Transverse colon (tissue), 4 donors: ENCODE data around the gene ARIH2. TPM values are rescaled to one million over a fixed set of nuclear protein-coding genes. Genes with fewer than 3 reads are reported as not detected.

Source experiments
- DNase-seq: peaks from one replicate; pipeline ENCODE4 v3.0.0-alpha.2; 2019
- H3K27ac ChIP-seq, 4 donors: fragments of 200-600 bp; sonication (generic); 2 replicates each; pipeline ENCODE4 v1.5.1; 2016 to 2018; ENCODE audit warnings: inconsistent platforms in 4 of 4
- H3K27me3 ChIP-seq: fragments of 200-600 bp; sonication (generic); 2 replicates; pipeline ENCODE4 v1.5.1; 2017; ENCODE audit warnings: inconsistent platforms
- H3K36me3 ChIP-seq, 4 donors: fragments of 200-600 bp; sonication (generic); 2 replicates each; pipeline ENCODE4 v1.5.1; 2017 to 2019; ENCODE audit warnings: inconsistent platforms in 4 of 4
- H3K4me1 ChIP-seq, 4 donors: fragments of 200-600 bp; sonication (generic); 2 replicates each; pipeline ENCODE4 v1.5.1; 2017 to 2020; ENCODE audit warnings: inconsistent platforms in 4 of 4
- H3K4me3 ChIP-seq, 4 donors: fragments of 200-600 bp; sonication (generic); 1 replicate in 1 of 4; 2 replicates in 3 of 4; pipeline versions ENCODE4 v1.5.1 to v1.6.1; 2017 to 2019; ENCODE audit warnings: inconsistent platforms in 4 of 4
- H3K9me3 ChIP-seq, 2 donors: fragments of 200-600 bp; sonication (generic); 2 replicates each; pipeline ENCODE4 v1.5.1; 2017 to 2019; ENCODE audit warnings: inconsistent platforms in 2 of 2
- CTCF ChIP-seq, 5 experiments: fragments of 200-600 bp in 3 of 5; fragments of 450-650 bp in 2 of 5; sonication (generic) in 3 of 5; IDR thresholded peaks; 1 replicate in 2 of 5; 2 replicates in 3 of 5; pipeline ENCODE4 v1.5.1; 2016 to 2017; ENCODE audit warnings: antibody characterized with exemption in 5 of 5, inconsistent platforms in 3 of 5, mild to moderate bottlenecking in 2 of 5, moderate library complexity in 1 of 5
- EP300 ChIP-seq: sonication (generic); formaldehyde crosslinking; IDR thresholded peaks from one replicate; pipeline ENCODE4 v1.6.1; 2017; ENCODE audit warnings: antibody characterized with exemption, low read depth
- POLR2A ChIP-seq: fragments of 450-650 bp; IDR thresholded peaks from one replicate; pipeline ENCODE4 v1.6.1; 2016; ENCODE audit warnings: antibody characterized with exemption, mild to moderate bottlenecking, moderate library complexity
- POLR2AphosphoS5 ChIP-seq, 3 donors: sonication (generic); formaldehyde crosslinking; IDR thresholded peaks; one replicate each; pipeline ENCODE4 v1.6.1; 2016; ENCODE audit warnings: antibody characterized with exemption in 3 of 3
- WGBS, 2 donors: methylation state at CpG; one replicate each; pipeline ENCODE4 v1.1.5; 2018; ENCODE audit warnings: low coverage in 1 of 2; 5-methylcytosine and 5-hydroxymethylcytosine counted together
- in situ Hi-C, 4 donors: fragments of 200-750 bp; cut with MboI; loops; one replicate each; pipeline versions ENCODE4 v1.15.0 to v1.15.1; 2017; ENCODE audit warnings: low sequenced_read_pairs in 3 of 4, low pct_ligation_motif_present in 1 of 4, low pct_unique_long_range_greater_than_20kb in 1 of 4
- intact Hi-C: fragments of 100-400 bp; cut with DNase I; formaldehyde crosslinking; loops from one replicate; pipeline ENCODE4 v1.15.1; 2023; ENCODE audit warnings: low total_unique reads
- total RNA-seq, 4 donors: library from RNA; depleted of rRNA; stranded (reverse); fragments of >200 nt; gene quantifications; one replicate each; pipeline ENCODE4 v1.1.0, GENCODE V29; 2016

Gene ARIH2
- total RNA-seq, 4 donors from 2014 or later: 82.6 to 269 (median 115) TPM

- peak; percentile 73 for DNase-seq
- Histone ChIP-seq H3K36me3 (peaks cover 0 to 12% (median 5%) of the 10 kb centered on the region in 4 donors), H3K4me1 (peaks cover 17 to 45% (median 33%) of the 10 kb centered on the region in 4 donors), H3K9me3 (no peaks in the 10 kb centered on the region), H3K27me3 (no peaks in the 10 kb centered on the region), H3K27ac (peak within 1 kb of the TSS; percentile 99 to 100 (median 100)), H3K4me3 (peak within 1 kb of the TSS; percentile 54 to 93 (median 82))
- TF ChIP-seq POLR2AphosphoS5 (IDR thresholded peaks at IDR 0.05) (peak; percentile 46 to 77 (median 77)), POLR2A (peak; percentile 73), EP300 (no peak)
- in situ Hi-C loops (no loop called here), intact Hi-C loops (loop anchor here (2.0 kb wide), 1 partner anchor 77 kb away; the partner anchor contains the start of gene QRICH1)
- WGBS, 2 donors: 1% methylated on average over 52 of the region's 85 CpGs; no CpG with 5 or more reads in 1 of the 2 donors
Observed at GRCh38 chr3:49017971-49018706, 99.5 kb downstream of the ARIH2 start, which contains the start of gene DALRD3. TSS of gene DALRD3 (minus strand) at chr3:49018580. CDS start at chr3:49018564, 16 bp downstream.

- intact Hi-C loops (loop anchor here (1.0 to 2.0 kb wide), 2 partner anchors 47 to 76 kb away; partner anchors contain the start of gene QRICH1), in situ Hi-C loops (no loop called here)
- no peak for DNase-seq
- peak overlapping the region; percentile 54 to 83 (median 74) for H3K4me3 ChIP-seq
- no peak for TF ChIP-seq CTCF (IDR thresholded peaks at IDR 0.05)
- no peak for TF ChIP-seq POLR2A
- TF ChIP-seq POLR2AphosphoS5 (IDR thresholded peaks at IDR 0.05): no peak
- no peak for TF ChIP-seq EP300
- H3K27ac ChIP-seq: peak overlapping the region; percentile 99 to 100 (median 100)
- 1 to 2% methylated on average over 9 to 18 of the region's 18 CpGs for WGBS, 2 donors
- no peaks in the 10 kb centered on the region for H3K27me3 ChIP-seq
- H3K36me3 ChIP-seq: peaks cover 0 to 12% (median 5%) of the 10 kb centered on the region in 4 donors
- H3K9me3 ChIP-seq: no peaks in the 10 kb centered on the region
- peaks cover 19 to 48% (median 37%) of the 10 kb centered on the region in 4 donors for H3K4me1 ChIP-seq
Observed at GRCh38 chr3:49018707-49019006, 100.0 kb downstream of the ARIH2 start.

- Histone ChIP-seq H3K4me3 (peak overlapping the region in 3 of 4 donors; percentile 70 to 93 (median 82)), H3K27me3 (no peaks in the 10 kb centered on the region), H3K4me1 (peaks cover 19 to 48% (median 37%) of the 10 kb centered on the region in 4 donors), H3K36me3 (peaks cover 0 to 17% (median 3%) of the 10 kb centered on the region in 4 donors), H3K9me3 (no peaks in the 10 kb centered on the region), H3K27ac (peak overlapping the region; percentile 99 to 100 (median 100))
- 28% methylated on average over 12 of the region's 12 CpGs; no CpG with 5 or more reads in 1 of the 2 donors for WGBS, 2 donors
- no peak for TF ChIP-seq POLR2AphosphoS5 (IDR thresholded peaks at IDR 0.05)
- no peak for TF ChIP-seq EP300
- no peak for TF ChIP-seq POLR2A
- no peak for TF ChIP-seq CTCF (IDR thresholded peaks at IDR 0.05)
- in situ Hi-C loops: no loop called here
- intact Hi-C loops: loop anchor here (1.0 to 2.0 kb wide), 3 partner anchors 13 to 75 kb away; partner anchors contain the start of genes QRICH1 and WDR6
- peak; percentile 30 for DNase-seq
Observed at GRCh38 chr3:49019941-49020329, 101.3 kb downstream of the ARIH2 start.

GRCh38 chr3:49020330-49021212 is 101.9 kb downstream of the ARIH2 start:
- no peaks in the 10 kb centered on the region for H3K27me3 ChIP-seq
- WGBS, 2 donors: 0% methylated on average over 47 of the region's 51 CpGs; no CpG with 5 or more reads in 1 of the 2 donors
- peak overlapping the region; percentile 70 to 93 (median 79) for H3K4me3 ChIP-seq
- H3K9me3 ChIP-seq: no peaks in the 10 kb centered on the region
- peak; percentile 75 for DNase-seq
- TF ChIP-seq POLR2AphosphoS5 (IDR thresholded peaks at IDR 0.05) (peak in 1 of 3 donors; percentile 19), CTCF (IDR thresholded peaks at IDR 0.05) (no peak)
- H3K4me1 ChIP-seq: peaks cover 19 to 52% (median 37%) of the 10 kb centered on the region in 4 donors
- peaks cover 0 to 17% (median 0%) of the 10 kb centered on the region in 4 donors for H3K36me3 ChIP-seq
- intact Hi-C loops (loop anchor here (1.0 kb wide), 1 partner anchor 13 kb away; the partner anchor contains the start of gene WDR6), in situ Hi-C loops (no loop called here)
- H3K27ac ChIP-seq: peak overlapping the region; percentile 99 to 100 (median 100)
